Ishikawa (cell line): ENCODE data around the gene EIF4E.

ENCODE experiments used
- CEBPB ChIP-seq: IDR thresholded peaks from 2 replicates; pipeline ENCODE4 v1.6.1; 2012
- CREB1 ChIP-seq: IDR thresholded peaks from 2 replicates; pipeline ENCODE4 v1.6.1; 2012; ENCODE audit warnings: low read depth
- EGR1 ChIP-seq: IDR thresholded peaks from 2 replicates; pipeline ENCODE4 v1.6.1; 2012
- EP300 ChIP-seq: IDR thresholded peaks from 2 replicates; pipeline ENCODE4 v1.6.1; 2012; ENCODE audit warnings: borderline replicate concordance
- FOXM1 ChIP-seq: IDR thresholded peaks from 2 replicates; pipeline ENCODE4 v1.6.1; 2012; ENCODE audit warnings: low read depth, borderline replicate concordance
- NFIC ChIP-seq: IDR thresholded peaks from 2 replicates; pipeline ENCODE4 v1.6.1; 2012
- RAD21 ChIP-seq: IDR thresholded peaks from 2 replicates; pipeline ENCODE4 v1.6.1; 2012; ENCODE audit warnings: low read depth
- TAF1 ChIP-seq: IDR thresholded peaks from 2 replicates; pipeline ENCODE4 v1.6.1; 2012; ENCODE audit warnings: low read depth, mild to moderate bottlenecking
- TCF12 ChIP-seq: IDR thresholded peaks from 2 replicates; pipeline ENCODE4 v1.6.1; 2012; ENCODE audit warnings: low read depth
- TEAD4 ChIP-seq: IDR thresholded peaks from 2 replicates; pipeline ENCODE4 v1.6.1; 2012
- YY1 ChIP-seq: IDR thresholded peaks from 2 replicates; pipeline ENCODE4 v1.6.1; 2012; ENCODE audit warnings: low read depth
- ZBTB7A ChIP-seq: IDR thresholded peaks from 2 replicates; pipeline ENCODE4 v1.6.1; 2012; ENCODE audit warnings: low read depth
- TF ChIP-seq, protein P1 (sequence below): IDR thresholded peaks from 2 replicates; pipeline ENCODE4 v1.6.1; 2012
- TF ChIP-seq, protein P2 (sequence below): IDR thresholded peaks from 2 replicates; pipeline ENCODE4 v1.6.1; 2012
- TF ChIP-seq, protein P3 (sequence below): IDR thresholded peaks from 2 replicates; pipeline ENCODE4 v1.6.1; 2012; ENCODE audit warnings: low read depth, mild to moderate bottlenecking

Gene EIF4E

DNA sequence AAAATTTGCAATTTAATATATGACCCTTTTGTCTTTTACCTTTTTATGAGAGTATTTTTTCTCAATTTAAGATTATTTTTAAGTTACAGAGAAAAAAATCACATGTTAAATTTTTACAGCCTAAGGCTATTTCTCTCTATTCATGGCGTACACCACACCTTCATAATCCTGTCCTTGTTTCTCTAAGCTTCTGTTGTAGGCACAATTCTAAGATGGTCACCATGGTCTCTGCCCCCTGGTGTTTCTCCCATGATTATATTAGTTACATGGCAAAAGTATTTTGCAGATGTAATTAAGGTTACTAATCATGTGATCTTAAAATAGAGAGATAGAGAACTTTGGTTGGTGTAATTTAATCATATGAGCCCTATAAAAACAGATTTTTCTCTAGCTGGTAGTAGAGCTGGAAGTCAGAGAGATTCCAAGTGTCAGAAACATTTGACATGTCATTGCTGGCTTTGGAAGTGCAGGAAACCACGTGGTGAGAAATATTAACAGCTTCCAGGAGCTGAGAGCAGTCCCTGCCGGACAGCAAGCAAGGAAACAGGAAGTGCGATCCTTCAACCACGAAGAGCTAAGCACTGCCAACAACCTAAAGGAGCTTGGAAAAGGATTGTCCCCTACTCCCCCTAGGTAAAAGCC is 89.8 kb downstream of the EIF4E start:
- TF ChIP-seq YY1 (no peak), RAD21 (no peak), TCF12 (no peak)
- TF ChIP-seq, protein P1, sequence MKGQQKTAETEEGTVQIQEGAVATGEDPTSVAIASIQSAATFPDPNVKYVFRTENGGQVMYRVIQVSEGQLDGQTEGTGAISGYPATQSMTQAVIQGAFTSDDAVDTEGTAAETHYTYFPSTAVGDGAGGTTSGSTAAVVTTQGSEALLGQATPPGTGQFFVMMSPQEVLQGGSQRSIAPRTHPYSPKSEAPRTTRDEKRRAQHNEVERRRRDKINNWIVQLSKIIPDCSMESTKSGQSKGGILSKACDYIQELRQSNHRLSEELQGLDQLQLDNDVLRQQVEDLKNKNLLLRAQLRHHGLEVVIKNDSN = peak; percentile 49
- TF ChIP-seq, protein P2, sequence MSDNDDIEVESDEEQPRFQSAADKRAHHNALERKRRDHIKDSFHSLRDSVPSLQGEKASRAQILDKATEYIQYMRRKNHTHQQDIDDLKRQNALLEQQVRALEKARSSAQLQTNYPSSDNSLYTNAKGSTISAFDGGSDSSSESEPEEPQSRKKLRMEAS = peak; percentile 60

DNA sequence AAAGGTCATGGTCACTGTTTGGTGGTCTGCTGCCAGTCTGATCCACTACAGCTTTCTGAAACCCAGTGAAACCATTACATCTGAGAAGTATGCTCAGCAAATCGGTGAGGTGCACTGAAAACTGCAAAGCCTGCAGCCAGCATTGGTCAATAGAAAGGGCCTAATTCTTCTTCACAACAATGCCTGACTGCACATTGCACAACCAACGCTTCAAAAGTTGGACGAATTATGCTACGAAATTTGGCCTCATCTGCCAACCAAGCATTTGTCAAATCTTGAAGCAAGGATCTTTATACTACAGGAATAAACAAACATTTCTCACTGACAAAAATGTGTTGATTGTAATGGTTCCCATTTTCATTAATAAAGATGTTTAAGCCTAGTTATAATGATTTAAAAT is 90.4 kb downstream of the EIF4E start:
- no peak for TF ChIP-seq ZBTB7A
- TF ChIP-seq, protein P2 = no peak
- TF ChIP-seq TEAD4 = no peak
- no peak for TF ChIP-seq FOXM1
- no peak for TF ChIP-seq NFIC
- TF ChIP-seq, protein P3, sequence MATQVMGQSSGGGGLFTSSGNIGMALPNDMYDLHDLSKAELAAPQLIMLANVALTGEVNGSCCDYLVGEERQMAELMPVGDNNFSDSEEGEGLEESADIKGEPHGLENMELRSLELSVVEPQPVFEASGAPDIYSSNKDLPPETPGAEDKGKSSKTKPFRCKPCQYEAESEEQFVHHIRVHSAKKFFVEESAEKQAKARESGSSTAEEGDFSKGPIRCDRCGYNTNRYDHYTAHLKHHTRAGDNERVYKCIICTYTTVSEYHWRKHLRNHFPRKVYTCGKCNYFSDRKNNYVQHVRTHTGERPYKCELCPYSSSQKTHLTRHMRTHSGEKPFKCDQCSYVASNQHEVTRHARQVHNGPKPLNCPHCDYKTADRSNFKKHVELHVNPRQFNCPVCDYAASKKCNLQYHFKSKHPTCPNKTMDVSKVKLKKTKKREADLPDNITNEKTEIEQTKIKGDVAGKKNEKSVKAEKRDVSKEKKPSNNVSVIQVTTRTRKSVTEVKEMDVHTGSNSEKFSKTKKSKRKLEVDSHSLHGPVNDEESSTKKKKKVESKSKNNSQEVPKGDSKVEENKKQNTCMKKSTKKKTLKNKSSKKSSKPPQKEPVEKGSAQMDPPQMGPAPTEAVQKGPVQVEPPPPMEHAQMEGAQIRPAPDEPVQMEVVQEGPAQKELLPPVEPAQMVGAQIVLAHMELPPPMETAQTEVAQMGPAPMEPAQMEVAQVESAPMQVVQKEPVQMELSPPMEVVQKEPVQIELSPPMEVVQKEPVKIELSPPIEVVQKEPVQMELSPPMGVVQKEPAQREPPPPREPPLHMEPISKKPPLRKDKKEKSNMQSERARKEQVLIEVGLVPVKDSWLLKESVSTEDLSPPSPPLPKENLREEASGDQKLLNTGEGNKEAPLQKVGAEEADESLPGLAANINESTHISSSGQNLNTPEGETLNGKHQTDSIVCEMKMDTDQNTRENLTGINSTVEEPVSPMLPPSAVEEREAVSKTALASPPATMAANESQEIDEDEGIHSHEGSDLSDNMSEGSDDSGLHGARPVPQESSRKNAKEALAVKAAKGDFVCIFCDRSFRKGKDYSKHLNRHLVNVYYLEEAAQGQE = no peak
- no peak for TF ChIP-seq EP300
- no peak for TF ChIP-seq YY1
- TF ChIP-seq CEBPB = no peak
- no peak for TF ChIP-seq CREB1
- TF ChIP-seq, protein P1 = no peak
- TF ChIP-seq RAD21 = no peak
- no peak for TF ChIP-seq TAF1
- no peak for TF ChIP-seq TCF12
- TF ChIP-seq EGR1 = no peak

DNA sequence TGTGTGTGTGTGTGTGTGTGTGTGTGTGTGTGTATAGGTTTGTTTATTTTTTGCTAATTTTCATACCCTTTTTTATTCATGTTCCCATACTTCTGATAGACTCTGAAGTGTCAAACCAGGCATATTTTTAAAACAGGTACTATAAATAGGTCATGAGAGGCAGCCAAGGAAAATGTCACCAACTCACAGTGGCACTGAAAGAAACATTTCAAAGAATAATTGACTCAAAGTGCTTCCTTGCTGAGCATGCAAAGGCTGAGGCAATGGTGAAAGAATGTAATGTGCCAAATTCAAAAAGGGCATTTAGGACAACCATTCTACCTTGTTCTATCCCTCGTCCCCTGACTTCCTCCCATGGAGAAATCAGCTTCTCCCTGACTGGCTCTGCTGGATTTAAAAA is 95.5 kb downstream of the EIF4E start:
- TF ChIP-seq TAF1 (no peak), CREB1 (no peak), CEBPB (no peak), EGR1 (no peak), EP300 (no peak), ZBTB7A (no peak), TEAD4 (no peak)
- TF ChIP-seq, protein P1 = no peak
- TF ChIP-seq, protein P2 = no peak
